H4 (cell line): Measurements from ENCODE around the gene GARIN3. TPM values are rescaled to one million over a fixed set of nuclear protein-coding genes. Genes with fewer than 3 reads are reported as not detected.
"Not testable (repeated sequence)": the region's sequence is repeated elsewhere in the genome, so short reads cannot be mapped to it uniquely, and the experiment has no call there.

ENCODE experiments used
- DNase-seq: peaks from one replicate; pipeline ENCODE4 v3.0.0-alpha.2; 2015; ENCODE audit warnings: low spot score
- total RNA-seq: library from RNA; depleted of rRNA; stranded (reverse); fragments of >200 nt; shearing (Covaris generic); gene quantifications from 2 replicates; pipeline ENCODE4 v1.2.3, GENCODE V29; 2014; rRNA removed

Gene GARIN3
- not detected in 2 replicates for total RNA-seq

DNA sequence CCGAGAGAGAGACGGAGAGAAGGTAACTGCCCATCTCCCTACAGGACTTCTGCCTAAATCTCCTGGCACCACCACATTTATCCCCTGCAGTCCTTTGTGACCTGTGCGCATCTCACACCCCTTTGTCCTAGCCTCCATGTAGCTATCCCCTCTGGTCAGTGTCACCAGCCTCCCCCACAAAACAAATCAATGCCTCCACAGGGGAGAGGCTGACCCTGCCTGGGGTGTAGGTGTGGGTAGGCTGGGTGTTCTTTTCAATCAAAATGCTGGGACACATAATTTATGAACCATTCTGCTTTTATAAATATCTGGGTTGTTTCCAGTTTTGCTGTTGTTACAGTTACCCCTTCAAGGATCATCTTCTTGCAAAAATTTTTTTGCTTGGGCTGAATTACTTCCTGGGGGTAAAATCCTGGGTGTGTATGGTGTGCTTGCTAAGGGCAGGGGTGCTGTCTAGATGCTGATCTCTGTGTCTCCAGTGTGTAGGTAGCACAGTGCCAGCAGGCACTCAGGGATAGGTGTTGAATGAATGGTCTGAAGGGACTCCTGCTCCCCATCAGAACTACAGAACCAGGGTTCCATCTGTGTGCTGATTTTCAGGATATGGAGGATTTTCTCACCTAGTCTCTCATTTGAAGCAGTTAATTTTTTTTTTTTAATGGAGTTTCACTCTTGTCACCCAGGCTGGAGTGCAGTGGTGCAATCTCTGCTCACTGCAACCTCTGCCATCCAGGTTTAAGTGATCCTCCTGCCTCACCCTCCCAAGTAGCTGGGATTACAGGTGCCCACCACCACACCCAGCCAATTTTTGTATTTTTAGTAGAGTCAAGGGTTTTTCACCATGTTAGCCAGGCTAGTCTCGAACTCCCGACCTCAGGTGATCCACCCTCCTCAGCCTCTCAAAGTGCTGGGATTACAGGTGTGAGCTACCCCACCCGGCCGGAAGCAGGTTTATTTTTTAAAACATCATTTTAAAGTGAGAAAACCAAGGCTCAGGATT, at the start of gene GARIN3:
Gene GARIN3 (minus strand): TSS at position 51 of the 1,000 bp plus-strand sequence. CDS start 96 bp downstream, outside the sequence.
- no peak for DNase-seq

DNA sequence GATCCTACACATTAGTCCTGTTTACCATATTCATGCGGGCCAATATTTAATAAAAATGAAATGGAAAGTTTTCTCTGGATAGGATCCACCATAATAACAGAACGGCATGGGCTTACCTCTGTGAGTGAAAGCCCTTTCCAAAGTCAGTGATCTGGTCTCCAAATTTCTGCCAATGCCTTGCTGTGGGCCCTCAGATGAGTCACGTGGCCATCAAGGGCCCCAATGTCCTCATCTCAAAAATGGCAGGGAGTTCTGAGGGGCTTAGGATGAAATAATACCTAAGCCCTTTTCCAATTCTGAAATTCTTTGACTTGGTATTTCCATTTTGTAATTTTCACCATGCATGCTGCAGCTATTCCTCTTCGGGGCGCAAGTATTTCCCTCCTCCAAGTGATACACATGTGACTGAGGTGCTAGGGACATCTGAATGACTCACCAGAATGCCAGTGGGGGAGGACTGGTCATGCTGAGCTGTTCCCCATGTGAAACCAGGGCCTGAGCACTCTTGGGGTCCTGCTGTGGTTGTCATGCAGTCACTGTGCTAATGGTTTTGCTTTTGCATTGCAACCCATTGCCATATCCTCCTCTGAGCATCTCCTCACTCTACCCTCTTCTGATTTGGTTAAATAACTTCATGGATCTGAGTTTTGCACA, 49.6 kb upstream of the GARIN3 start:
- no peak for DNase-seq

DNA sequence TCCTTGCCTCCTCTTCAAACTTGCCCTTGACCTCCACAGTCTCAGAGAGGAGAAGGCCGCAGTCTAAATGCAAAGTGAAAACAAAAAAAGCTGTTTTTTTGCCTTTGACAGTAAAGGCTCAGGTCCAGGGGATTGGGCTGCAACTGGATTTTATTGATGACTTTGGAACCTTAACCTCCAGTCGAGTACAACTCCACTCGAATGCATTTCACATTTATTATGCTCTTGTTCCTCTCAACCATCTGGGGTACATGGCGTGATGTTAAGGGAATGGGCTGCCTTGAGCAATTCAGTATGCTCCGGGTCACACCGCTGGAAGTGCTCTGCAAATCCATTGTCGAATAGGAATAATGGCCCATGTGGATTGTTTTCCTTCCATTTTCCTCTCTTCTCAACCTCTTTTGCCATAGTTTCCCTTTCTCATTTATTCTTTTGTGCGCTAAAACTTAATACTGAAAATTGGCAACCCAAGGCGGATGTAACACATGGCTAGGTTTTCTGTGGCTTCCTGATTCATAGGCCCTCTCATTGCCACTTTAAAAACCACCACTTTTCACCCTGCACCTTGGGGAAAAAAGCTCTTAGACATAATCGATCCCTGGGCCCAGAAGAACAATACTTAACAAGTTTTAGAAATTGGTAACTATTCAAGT, 48.9 kb upstream of the GARIN3 start:
- DNase-seq: no peak

DNA sequence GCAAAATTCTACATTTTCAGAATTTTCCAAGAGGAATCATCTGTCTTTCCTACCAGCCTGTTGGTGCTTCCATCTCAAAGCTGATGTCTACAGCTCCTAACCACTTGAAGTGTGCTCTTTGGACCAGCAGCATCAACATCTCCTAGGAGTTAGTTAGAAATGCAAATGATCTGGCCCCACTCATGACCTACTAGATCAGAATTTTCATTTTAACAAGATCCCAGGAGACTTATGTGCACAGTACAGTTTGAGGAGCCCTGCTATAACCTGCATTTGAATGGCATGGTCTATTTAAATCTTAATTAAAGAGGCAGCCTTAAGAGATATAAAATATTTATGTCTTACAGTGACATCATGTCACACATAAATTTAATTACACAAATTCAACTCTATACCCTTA, 48.4 kb upstream of the GARIN3 start:
- DNase-seq: no peak

DNA sequence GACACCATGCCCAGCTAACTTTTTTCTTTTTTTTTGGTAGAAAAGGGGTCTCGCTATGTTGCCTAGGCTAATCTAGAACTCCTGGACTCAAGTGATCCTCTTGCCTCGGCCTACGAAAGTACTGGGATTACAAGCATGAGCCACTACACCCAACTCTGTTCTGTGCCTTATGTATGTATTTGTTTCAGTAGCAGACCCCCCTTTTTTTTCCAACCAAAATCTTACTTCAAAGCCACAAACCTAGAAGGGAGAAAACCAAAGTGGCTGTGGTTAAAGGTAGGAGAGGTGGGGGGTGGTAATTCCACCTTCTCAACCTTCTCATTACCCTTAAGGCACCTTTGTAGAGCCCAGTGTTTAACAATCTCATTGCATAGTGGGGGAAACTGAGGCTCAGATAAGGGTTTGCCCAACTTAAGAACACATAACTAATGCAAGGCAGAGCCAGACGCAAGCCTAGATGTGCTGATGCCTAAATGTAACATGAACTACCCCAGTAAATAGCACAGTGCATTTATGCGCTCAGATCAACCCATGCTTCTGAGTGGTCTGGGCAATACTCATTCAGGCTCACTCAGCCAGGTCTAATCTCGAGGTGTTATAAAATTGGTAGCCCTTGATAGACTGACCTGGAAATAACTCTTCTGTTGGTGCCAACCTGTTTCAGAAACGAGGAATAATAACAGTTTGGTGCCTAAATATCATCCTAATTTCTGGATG, 47.6 kb upstream of the GARIN3 start:
- no peak for DNase-seq

DNA sequence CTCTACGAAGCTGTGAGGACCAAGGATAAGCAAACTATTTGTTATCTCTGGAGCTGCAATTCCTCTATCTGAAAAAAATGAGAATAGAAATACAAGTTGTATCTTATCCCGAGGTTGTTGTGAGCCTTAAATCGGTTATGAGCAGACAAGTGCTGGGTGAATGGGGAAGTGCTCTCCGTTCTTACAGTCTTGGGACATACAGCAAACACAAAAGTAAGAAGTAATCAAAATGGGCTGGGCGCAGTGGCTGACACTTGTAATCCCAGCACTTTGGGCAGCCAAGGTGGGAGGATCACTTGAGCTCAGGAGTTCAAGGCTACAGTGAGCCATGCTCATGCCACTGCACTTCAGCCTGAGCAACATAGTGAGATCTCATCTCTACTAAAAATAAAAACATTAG, 46.2 kb upstream of the GARIN3 start:
- DNase-seq: no peak

DNA sequence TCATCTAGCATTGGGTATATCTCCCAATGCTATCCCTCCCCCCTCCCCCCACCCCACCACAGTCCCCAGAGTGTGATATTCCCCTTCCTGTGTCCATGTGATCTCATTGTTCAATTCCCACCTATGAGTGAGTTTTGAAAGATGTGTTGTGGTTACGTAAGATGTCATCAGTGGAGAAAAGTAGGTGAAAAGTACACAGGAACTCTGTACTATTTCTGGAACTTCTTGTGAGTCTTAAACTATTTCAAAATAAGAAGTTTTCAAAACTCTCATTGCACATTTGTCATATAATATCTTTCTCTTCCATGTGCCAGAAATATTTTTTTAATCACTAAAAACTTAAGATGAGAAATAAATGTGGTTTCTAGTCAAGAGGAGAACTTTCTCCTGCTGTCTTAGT, 44.6 kb upstream of the GARIN3 start:
- DNase-seq: not testable (repeated sequence)

DNA sequence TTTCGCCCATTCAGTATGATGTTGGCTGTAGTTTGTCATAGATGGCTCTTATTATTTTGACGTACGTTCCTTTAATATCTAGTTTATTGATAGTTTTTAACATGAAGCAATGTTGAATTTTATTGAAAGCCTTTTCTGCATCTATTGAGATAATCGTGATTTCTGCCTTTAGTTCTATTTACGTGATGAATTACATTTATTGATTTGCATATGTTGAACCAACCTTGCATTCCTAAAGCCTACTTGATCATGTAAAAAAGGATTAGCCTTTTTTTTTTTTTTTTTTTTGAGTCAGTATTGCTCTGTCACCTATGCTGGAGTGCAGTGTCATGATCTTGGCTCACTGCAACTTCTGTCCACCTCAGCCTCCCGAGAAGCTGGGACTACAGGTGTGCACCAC, 39.6 kb upstream of the GARIN3 start:
- DNase-seq: no peak

DNA sequence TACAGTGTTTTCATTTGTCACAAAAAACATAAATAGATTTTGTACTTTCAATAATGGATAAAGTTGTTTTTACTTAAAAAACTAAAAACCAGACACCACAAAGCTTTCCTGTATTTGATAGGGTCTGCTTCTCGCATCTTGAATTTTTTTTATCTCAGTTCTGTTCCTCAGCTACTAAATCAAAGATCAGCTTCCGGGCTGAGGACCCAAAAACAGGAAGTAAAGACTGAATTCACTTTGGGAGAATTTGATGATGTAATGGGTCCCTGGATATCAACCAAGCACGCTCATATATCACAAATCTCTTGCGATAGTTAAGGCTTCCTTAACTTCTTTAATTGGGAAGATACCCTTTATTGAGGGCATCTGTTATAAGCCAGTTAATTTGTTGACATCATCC, 38.7 kb upstream of the GARIN3 start:
- DNase-seq: no peak

DNA sequence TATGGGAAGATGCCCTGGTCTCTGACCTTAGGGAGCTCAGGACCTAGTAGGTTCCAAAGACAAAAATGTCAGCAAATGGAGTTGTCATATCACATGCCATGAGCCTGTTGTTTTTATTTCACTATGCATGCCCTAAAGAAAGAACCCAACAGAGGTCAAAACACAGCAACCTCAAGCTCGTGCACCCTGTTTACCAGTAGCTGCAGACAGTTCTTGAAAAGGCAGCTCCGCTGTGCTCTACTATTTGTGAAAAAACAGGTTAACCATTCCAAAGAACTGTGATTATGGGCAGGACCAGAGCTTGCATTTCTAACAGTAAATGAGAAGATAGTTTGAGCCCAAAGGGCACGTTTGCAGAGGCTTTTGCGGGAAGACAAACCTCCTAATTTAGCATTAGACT, 37.4 kb upstream of the GARIN3 start:
- DNase-seq: no peak

DNA sequence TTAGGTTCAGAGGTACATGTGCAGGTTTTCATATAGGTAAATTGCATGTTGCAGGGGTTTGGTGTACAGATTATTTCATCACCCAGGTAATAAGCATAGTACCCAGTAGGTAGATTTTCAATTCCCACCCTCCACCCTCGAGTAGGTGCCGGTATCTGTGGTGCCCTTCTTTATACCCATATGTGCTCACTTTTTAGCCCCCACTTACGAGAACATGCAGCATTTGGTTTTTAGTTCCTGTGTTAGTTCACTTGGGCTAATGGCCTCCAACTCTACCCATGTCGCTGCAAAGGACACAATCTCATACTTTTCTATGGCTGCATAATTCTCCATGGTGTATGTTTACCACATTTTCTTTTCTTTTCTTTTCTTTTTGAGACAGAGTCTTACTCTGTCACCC, 35.8 kb upstream of the GARIN3 start:
- no peak for DNase-seq

DNA sequence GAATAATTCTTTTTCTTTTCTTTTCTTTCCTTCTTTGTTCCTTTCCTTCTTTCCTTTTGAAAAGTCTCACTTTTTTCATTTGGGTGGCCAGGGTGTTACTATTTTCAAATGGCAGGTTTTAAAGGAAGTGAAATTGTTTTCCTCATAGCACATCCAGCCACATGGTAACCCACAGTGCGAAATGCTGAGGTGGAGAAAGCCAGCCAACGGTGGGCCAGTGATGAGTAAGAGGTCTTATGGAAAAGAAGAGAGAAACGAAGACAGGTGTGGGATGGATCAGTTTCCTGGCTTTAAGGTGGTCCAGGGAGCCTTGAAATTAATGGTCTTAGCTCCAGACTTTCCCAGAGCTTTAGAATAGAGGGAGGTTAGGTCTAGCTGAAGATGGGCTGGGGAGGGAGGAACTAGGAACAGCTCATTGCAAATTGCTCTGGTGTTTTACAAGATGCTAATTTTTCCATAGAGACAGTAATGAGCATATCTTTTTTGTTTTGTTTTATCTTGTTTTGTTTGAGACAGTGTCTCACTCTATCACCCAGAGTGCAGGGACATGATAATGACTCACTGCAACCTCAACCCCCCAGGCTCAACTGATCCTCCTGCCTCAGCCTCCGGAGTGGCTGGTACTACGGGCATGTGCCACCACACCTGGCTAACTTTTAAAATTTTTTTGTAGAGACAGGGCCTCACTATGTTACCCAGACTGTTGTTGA, 32.4 kb upstream of the GARIN3 start:
- no peak for DNase-seq

DNA sequence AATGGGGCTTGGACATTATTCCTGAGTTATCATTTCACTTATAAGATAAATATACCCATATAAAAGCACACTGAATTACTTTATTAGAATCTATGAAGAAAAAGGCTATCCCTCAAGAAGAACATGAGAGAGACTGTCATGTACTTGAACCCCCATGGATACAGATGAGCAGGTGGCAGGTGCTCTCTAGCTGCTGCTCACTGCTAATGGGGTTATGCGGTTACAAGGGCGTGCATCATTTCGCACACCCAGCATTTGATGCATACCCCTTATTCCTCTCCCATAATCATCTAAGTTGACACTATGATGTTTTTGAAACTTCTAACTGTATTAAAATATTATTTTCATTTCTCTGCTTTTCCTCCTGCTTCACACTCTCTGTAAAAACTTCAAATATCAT, 31.0 kb upstream of the GARIN3 start:
- DNase-seq: no peak

DNA sequence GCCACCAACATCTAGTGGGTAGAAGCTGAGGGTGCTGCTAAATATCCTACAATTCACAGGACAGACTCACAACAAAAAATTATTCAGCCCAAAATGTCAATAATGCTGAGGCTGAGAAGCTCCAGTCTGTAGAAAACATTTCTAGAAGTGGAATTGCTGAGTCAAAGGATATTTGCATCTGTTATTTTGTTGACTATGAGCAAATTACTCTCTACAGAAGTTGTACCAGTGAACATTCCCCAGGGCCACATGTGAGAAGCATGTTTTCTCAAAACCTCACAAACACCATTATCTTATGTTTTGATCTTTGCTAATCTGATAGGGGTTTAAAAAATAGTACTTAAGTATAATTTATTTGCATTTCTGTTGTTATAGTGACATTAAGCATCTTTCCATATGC, 30.0 kb upstream of the GARIN3 start:
- no peak for DNase-seq

DNA sequence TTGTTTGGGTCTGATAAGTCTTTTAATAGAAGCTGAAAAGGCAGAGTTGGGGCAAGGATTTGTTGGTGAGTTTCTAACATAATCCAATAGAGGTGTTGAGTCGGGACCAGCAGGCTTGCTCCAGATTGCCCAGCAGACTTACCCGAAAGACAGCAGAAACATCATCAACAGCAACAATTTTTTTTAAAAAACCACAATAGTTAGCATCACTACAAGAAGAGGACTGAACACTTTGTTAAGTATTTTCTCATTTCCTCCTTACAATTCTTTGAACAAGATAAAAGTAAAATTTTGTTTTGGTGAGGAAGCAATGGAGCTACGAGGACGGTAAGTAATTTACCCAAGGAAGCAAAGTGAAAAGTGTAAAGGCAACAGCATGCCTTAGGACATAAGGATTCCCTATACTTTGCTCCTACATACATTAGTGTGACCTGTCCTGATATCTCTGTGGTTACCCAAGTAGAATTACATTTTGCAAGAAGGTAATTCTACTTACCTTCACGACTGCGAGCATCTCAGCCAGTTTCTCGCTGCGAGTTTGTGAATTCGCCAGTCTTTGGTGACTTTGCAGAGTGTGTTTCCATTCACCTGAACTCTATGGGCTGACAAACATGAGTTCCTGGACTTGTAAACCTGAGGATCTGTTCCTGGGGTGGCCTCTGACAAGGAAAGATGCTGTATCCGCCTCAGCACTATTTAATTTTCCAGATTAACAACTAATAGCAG, 27.8 kb upstream of the GARIN3 start:
- DNase-seq: no peak

DNA sequence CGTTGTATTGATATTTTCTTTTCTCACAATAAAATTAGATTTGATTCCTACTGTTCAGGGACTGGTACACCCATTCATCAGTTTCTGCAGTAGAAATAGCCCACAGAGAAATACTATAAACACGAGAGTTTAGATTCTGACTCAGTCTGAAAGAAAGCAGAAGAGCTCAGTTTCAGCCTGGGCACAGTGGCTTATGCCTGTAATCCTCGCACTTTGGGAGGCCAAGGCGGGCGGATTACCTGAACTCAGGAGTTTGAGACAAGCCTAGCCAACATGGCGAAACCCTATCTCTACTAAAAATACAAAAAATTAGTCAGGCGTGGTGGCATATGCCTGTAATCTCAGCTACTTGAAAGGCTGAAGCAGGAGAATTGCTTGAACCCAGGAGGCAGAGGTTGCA, 23.2 kb upstream of the GARIN3 start:
- no peak for DNase-seq

DNA sequence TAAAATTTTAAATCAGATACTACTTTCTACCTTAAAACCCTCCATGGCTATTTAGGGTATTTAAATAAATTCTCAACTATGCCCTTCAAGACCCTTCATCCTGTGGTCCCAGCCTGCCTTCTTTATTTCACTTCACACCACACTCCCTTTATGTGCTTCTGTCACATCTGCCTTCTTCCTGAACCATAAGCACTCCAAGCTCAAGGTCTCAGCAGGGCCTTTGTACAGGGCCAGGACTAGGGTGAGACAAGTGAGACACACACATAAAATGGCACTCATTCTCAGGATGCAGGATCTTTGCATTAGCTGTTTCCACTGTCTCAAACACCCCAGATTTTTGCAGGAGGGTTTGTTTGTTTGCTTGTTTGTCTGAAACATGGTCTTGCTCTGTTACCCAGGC, 22.2 kb upstream of the GARIN3 start:
- DNase-seq: no peak

DNA sequence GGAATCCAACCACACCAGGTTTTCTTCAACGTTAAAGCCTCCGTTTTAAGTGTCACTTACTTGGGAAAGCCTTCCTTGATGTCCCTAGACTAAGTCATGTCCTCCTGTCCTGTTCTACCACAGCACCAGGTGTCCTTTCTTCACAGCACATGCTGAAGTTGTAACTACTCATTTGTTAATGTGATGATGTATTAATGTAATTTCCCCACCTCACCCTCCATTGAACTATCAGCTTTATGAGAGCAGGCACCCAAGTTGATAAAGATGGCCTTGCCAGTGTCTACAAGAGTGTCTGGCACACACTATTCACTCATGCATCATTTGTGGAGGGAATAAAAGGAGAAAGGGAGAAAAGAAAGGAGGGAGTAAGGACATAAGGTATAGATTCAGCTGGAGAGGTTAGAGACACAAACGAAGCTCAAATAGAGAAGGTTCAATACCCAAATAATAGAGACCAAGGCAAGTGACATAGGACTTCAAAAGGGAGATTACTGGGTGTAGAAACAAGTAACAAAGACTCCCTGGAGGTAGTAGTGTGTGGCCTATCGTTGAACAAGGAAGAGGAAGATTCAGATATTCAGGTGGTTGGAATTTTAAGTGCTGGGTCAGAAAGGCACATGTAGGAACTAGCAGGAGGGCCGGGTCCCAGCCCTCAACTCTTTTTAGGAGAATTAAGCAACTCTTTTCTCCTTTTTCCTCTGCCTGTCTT, 21.1 kb upstream of the GARIN3 start:
- DNase-seq: no peak

DNA sequence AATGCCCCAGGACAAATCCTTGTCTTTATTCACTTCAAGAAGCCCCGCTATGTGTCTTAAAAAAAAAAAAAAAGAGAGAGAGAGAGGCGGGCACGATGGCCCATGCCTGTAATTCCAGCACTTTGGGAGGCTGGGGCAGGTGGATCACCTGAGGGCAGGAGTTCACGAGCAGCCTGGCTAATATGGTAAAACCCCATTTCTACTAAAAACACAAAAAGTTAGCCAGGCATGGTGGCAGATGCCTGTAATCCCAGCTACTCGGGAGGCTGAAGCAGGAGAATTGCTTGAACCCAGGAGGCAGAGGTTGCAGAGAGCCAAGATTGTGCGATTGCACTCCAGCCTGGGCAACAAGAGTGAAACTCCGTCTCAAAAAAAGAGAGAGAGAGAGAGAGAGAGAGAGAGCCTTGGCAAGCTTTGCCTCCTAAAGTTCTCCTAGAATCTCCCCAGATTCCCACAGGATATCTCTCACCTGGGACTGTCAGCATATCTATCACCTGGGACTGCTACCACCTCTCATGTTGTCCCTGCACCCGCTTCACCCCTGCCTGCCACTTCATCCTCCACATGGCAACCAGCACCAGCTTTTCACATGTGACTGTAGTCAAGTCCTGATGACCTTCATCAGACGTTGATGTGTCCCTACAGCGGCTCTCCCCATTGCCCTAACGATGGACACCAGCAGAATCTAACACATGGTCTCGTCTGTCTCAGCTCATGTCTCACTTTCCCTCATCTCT, 20.4 kb upstream of the GARIN3 start:
- no peak for DNase-seq
